ENCODE results near the gene HMCN1. TPM values are rescaled to one million over a fixed set of nuclear protein-coding genes. Genes with fewer than 3 reads are reported as not detected.

Gene HMCN1
- polyA plus RNA-seq, 1 donor, result 4.2 TPM

DNA sequence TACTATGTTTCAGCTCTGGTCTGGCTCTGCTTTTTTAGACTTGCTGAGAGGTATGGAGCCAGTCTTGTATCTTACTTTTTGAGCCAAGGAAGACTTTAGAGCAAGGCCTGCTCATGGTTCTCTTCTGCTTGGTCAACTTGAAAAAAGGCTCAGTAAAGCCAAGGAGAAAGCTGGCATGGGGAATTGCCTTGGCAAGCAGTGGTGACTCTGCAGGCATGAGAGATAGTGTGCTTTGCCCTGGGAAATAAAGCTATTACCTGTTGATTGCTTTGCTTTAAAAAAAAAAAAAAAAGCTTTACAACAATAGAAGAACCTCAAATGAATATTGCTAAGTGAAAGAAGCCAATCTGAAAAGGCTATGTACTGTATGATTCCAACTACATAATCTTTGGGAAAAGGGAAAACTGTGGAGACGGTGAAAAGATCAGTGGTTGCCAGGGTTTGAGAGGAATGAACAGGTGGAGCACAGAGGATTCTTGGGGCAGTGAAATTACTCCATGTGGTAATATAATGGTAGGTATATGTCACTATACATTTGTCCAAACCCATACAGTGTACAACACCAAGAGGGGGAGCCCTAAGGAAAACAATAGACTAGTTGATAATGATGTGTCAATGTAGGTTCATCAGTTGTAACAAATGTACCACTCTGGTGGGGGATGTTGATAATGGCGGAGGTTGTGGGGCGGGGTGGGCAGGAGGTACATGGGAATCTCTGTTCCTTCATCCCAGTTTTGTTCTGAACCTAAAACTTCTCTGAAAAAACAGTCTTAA is 87.6 kb downstream of the HMCN1 start:
- no peaks in the 10 kb centered on the region for H3K36me3 ChIP-seq (ENCODE audit: control insufficient read depth, insufficient read depth, low read length)
- no peaks in the 10 kb centered on the region for H3K27me3 ChIP-seq (ENCODE audit: control insufficient read depth, insufficient read depth, low read length)
- H3K4me3 ChIP-seq (ENCODE audit: low read length), result no peak overlapping the region
- no peaks in the 10 kb centered on the region for H3K9me3 ChIP-seq (ENCODE audit: control insufficient read depth, low read depth, low read length)
- DNase-seq, result no peak
- no peak overlapping the region for H3K27ac ChIP-seq (ENCODE audit: low read length)
- no CpG with 5 or more reads among the region's 3 CpGs for WGBS (ENCODE audit: insufficient coverage, low lambda C conversion rate)
- no peaks in the 10 kb centered on the region for H3K4me1 ChIP-seq (ENCODE audit: control insufficient read depth, insufficient read depth, low read length)

DNA sequence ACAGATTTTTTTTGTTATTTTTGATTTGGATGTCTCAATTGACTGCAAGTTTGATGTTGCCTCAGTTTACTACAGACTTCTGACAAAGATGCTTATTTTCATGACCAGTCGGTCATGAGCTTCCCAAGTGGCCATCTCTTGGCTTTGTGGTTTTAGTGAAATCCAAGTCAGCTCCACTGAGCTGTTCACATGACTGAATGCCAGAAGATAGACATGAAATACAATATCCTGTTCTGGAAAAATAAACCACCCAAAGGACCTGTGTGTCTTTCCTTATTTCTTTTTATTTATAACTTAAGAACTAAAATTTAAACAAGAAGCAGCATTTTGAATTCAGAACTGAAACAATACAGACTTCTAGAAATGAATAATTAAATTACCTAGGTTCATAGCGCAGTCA is 89.3 kb downstream of the HMCN1 start:
- Histone ChIP-seq H3K4me3 (ENCODE audit: low read length) (no peak overlapping the region), H3K27me3 (ENCODE audit: control insufficient read depth, insufficient read depth, low read length) (no peaks in the 10 kb centered on the region), H3K36me3 (ENCODE audit: control insufficient read depth, insufficient read depth, low read length) (no peaks in the 10 kb centered on the region), H3K9me3 (ENCODE audit: control insufficient read depth, low read depth, low read length) (no peaks in the 10 kb centered on the region), H3K27ac (ENCODE audit: low read length) (no peak overlapping the region), H3K4me1 (ENCODE audit: control insufficient read depth, insufficient read depth, low read length) (no peaks in the 10 kb centered on the region)
- 83% methylated on average over 1 of the region's 2 CpGs for WGBS (ENCODE audit: insufficient coverage, low lambda C conversion rate)
- no peak for DNase-seq

DNA sequence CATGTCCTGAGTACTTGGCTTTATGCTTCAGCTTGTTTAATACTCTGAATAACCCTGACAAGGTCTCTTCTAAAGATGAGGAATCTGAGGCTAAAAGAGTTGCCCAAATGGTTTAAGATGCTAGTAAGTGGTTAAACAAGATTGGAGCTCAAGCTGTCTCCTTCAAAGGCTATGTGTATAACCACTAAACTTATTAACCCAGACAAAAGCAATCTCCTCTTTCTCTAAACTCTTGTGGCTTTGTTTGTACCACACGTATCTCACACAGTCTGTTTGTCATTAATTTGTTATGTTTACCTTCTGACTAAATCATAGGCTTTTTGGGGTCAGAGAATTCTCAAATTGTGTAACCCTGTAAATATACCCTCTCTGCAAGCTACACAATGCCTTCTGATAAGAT is 89.9 kb downstream of the HMCN1 start:
- Histone ChIP-seq H3K4me1 (ENCODE audit: control insufficient read depth, insufficient read depth, low read length) (no peaks in the 10 kb centered on the region), H3K4me3 (ENCODE audit: low read length) (no peak overlapping the region), H3K27ac (ENCODE audit: low read length) (no peak overlapping the region), H3K9me3 (ENCODE audit: control insufficient read depth, low read depth, low read length) (no peaks in the 10 kb centered on the region), H3K27me3 (ENCODE audit: control insufficient read depth, insufficient read depth, low read length) (no peaks in the 10 kb centered on the region), H3K36me3 (ENCODE audit: control insufficient read depth, insufficient read depth, low read length) (no peaks in the 10 kb centered on the region)
- WGBS (ENCODE audit: insufficient coverage, low lambda C conversion rate), result no CpG with 5 or more reads among the region's 1 CpG
- no peak for DNase-seq

DNA sequence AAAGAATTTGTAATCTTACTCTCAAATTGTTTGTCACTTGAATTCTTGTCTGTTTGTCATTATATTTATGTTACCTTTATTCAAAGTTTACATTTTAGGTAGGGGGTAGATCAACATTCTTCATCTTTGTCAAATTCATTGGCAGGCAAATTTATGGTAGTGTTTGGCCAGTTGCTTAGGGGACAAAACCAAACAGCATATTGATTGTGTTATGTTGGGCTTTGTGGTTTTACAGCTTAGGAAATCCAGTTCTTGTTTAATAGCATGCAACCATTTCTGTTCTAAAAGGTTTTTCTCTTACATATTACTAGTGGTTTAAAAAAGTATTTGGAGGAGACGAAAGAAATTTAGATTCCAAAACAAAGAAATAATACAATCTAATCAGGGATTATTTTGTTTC is 91.4 kb downstream of the HMCN1 start:
- H3K9me3 ChIP-seq (ENCODE audit: control insufficient read depth, low read depth, low read length), result no peaks in the 10 kb centered on the region
- H3K36me3 ChIP-seq (ENCODE audit: control insufficient read depth, insufficient read depth, low read length), result no peaks in the 10 kb centered on the region
- no peaks in the 10 kb centered on the region for H3K27me3 ChIP-seq (ENCODE audit: control insufficient read depth, insufficient read depth, low read length)
- H3K27ac ChIP-seq (ENCODE audit: low read length), result no peak overlapping the region
- no peaks in the 10 kb centered on the region for H3K4me1 ChIP-seq (ENCODE audit: control insufficient read depth, insufficient read depth, low read length)
- no peak overlapping the region for H3K4me3 ChIP-seq (ENCODE audit: low read length)
- no CpG with 5 or more reads among the region's 1 CpG for WGBS (ENCODE audit: insufficient coverage, low lambda C conversion rate)
- no peak for DNase-seq

DNA sequence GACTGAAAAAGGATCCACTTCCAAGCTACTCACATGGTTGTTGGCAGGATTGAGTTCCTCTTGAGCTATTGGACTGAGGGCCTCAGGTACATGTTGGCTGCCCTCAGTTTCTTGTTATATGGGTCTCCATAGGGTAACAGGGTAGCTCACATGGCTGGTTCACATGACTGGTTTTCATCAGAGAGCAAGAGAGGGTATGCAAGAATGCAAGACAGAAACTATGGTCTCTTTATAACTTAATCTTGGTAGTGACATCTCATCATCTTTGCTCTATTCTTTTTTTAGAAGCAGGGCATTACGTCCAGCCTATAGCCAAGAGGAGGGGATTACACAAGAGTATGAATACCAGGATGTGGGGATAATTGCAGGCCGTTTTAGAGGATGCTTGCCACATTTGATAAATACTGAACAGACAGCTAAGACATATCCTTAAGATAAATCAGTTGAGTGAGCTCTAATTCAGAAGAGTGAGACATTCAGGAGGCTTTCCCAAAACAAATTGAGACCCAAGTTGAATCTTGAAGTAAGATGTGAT is 100.2 kb downstream of the HMCN1 start:
- WGBS (ENCODE audit: insufficient coverage, low lambda C conversion rate), result no CpG with 5 or more reads among the region's 2 CpGs
- Histone ChIP-seq H3K4me3 (ENCODE audit: low read length) (no peak overlapping the region), H3K27me3 (ENCODE audit: control insufficient read depth, insufficient read depth, low read length) (no peaks in the 10 kb centered on the region), H3K4me1 (ENCODE audit: control insufficient read depth, insufficient read depth, low read length) (no peaks in the 10 kb centered on the region), H3K27ac (ENCODE audit: low read length) (no peak overlapping the region), H3K36me3 (ENCODE audit: control insufficient read depth, insufficient read depth, low read length) (no peaks in the 10 kb centered on the region), H3K9me3 (ENCODE audit: control insufficient read depth, low read depth, low read length) (no peaks in the 10 kb centered on the region)
- no peak for DNase-seq

DNA sequence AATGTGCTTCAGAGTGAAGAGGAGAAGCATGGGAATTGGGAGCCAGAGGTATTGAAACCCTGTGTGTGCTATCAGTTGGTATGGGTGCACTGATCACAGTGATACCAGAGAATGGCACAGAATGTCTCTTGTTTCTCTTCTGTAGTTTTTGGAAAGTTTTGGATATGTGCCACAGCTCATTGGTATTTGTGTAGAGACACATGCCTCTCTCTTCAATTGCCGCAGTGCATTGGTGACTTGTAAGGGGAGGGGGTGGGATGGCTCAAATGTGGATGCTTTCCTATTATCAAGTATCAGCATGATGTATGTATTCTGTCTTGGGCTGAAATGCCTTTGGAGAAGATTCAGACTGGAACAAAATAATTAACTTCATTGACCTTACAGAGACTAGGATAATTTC is 101.0 kb downstream of the HMCN1 start:
- Histone ChIP-seq H3K9me3 (ENCODE audit: control insufficient read depth, low read depth, low read length) (no peaks in the 10 kb centered on the region), H3K4me1 (ENCODE audit: control insufficient read depth, insufficient read depth, low read length) (no peaks in the 10 kb centered on the region), H3K36me3 (ENCODE audit: control insufficient read depth, insufficient read depth, low read length) (no peaks in the 10 kb centered on the region), H3K4me3 (ENCODE audit: low read length) (no peak overlapping the region), H3K27ac (ENCODE audit: low read length) (no peak overlapping the region), H3K27me3 (ENCODE audit: control insufficient read depth, insufficient read depth, low read length) (no peaks in the 10 kb centered on the region)
- WGBS (ENCODE audit: insufficient coverage, low lambda C conversion rate), result 80% methylated on average over 1 of the region's 1 CpG
- DNase-seq, result no peak

DNA sequence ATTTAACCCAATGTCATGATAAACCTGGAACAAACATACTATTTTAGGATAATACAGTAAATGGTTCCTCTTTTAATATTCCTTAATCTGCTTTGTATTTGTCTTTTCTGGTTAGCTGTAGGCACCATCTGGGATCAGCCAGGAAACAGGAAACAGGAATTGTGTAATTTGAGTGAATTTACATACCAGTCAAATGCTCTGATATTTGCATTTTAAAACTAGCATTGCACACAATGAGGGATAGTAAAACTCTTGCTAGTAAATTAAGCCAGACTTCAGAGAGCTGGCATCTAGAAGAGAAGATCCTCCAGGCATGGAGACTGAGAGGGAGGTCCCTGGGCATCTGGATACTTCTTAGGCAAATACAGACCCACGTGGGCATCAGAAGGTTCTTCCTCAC is 103.5 kb downstream of the HMCN1 start:
- no peaks in the 10 kb centered on the region for H3K4me1 ChIP-seq (ENCODE audit: control insufficient read depth, insufficient read depth, low read length)
- H3K36me3 ChIP-seq (ENCODE audit: control insufficient read depth, insufficient read depth, low read length), result no peaks in the 10 kb centered on the region
- DNase-seq, result no peak
- H3K9me3 ChIP-seq (ENCODE audit: control insufficient read depth, low read depth, low read length), result no peaks in the 10 kb centered on the region
- no peaks in the 10 kb centered on the region for H3K27me3 ChIP-seq (ENCODE audit: control insufficient read depth, insufficient read depth, low read length)
- no CpG with 5 or more reads among the region's 1 CpG for WGBS (ENCODE audit: insufficient coverage, low lambda C conversion rate)
- H3K27ac ChIP-seq (ENCODE audit: low read length), result no peak overlapping the region
- H3K4me3 ChIP-seq (ENCODE audit: low read length), result no peak overlapping the region

DNA sequence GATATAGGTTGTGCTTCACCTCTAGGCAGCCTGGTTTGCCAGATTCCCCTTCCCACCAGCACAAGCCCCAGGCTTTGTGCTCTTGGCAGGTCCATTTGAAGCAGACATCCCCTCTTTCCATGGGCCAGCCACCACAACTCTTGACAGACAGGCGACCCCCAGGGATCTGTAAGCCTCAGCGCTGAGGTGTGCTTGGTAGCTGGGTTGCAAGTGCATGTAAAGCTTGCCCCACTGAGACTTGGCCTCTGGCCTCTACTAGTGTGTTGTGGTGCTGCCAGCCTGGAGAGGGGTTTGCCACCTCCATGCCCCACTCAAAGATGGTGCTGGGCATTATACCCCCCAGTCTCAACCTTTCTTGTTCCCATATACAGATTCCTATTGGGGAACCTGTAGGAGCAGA is 103.9 kb downstream of the HMCN1 start:
- WGBS (ENCODE audit: insufficient coverage, low lambda C conversion rate), result no CpG with 5 or more reads among the region's 2 CpGs

DNA sequence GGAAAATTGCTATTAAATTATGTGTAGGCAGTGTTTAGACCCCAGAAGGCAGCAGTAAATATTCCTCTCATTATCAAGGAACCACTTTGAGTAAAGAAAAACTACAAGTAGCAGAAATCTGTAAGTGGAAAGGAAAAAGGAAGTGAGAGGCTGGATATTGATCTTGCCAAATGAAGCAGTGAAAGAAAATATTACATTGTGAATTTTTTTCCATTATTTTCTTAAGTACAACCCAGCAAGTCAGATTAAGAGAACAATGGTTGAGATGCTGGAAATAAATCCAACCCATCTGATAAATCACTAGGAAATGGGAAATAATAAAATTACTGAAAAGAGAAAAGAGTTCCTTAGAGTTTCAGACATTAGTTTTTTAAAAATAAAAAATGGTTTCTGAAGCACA is 106.7 kb downstream of the HMCN1 start:
- Histone ChIP-seq H3K27me3 (ENCODE audit: control insufficient read depth, insufficient read depth, low read length) (no peaks in the 10 kb centered on the region), H3K4me3 (ENCODE audit: low read length) (no peak overlapping the region), H3K9me3 (ENCODE audit: control insufficient read depth, low read depth, low read length) (no peaks in the 10 kb centered on the region), H3K36me3 (ENCODE audit: control insufficient read depth, insufficient read depth, low read length) (no peaks in the 10 kb centered on the region), H3K27ac (ENCODE audit: low read length) (no peak overlapping the region), H3K4me1 (ENCODE audit: control insufficient read depth, insufficient read depth, low read length) (no peaks in the 10 kb centered on the region)
- DNase-seq, result no peak

More for the DNA sequence above, 103.9 kb downstream of the HMCN1 start:
- DNase-seq, result no peak
- H3K27ac ChIP-seq (ENCODE audit: low read length), result no peak overlapping the region
- H3K4me1 ChIP-seq (ENCODE audit: control insufficient read depth, insufficient read depth, low read length), result no peaks in the 10 kb centered on the region
- H3K4me3 ChIP-seq (ENCODE audit: low read length), result no peak overlapping the region
- no peaks in the 10 kb centered on the region for H3K36me3 ChIP-seq (ENCODE audit: control insufficient read depth, insufficient read depth, low read length)
- no peaks in the 10 kb centered on the region for H3K9me3 ChIP-seq (ENCODE audit: control insufficient read depth, low read depth, low read length)
- H3K27me3 ChIP-seq (ENCODE audit: control insufficient read depth, insufficient read depth, low read length), result no peaks in the 10 kb centered on the region

DNA sequence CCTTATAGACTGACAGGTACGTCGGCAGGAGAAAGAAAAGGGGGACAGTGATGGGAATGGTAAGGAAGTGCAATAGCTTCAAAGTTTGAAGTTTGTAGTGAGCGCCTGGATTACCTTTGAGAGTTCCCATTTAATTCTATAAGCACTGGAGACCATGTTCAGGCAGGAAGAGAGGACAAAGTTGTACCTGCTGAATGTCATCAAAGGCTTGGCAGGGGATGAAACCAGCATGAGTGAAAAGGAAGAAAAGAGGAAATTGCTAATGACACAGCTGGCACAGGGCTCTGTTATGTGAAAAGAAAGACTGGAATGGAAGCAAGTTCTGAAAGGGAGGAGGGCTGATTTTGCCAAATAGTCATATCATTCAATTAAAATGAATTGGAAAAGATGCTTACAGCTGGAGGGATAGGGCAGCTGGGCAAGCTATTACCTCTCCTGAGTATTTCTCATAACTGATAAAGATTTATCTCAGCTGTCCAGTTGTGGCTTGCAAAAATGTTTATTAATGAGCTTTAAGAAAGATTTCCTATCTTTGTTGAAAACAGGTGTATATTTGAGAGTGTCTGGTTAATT is 109.2 kb downstream of the HMCN1 start:
- Histone ChIP-seq H3K4me3 (ENCODE audit: low read length) (no peak overlapping the region), H3K27ac (ENCODE audit: low read length) (no peak overlapping the region), H3K4me1 (ENCODE audit: control insufficient read depth, insufficient read depth, low read length) (no peaks in the 10 kb centered on the region), H3K9me3 (ENCODE audit: control insufficient read depth, low read depth, low read length) (no peaks in the 10 kb centered on the region), H3K27me3 (ENCODE audit: control insufficient read depth, insufficient read depth, low read length) (no peaks in the 10 kb centered on the region), H3K36me3 (ENCODE audit: control insufficient read depth, insufficient read depth, low read length) (no peaks in the 10 kb centered on the region)
- WGBS (ENCODE audit: insufficient coverage, low lambda C conversion rate), result no CpG with 5 or more reads among the region's 3 CpGs
- DNase-seq, result no peak

DNA sequence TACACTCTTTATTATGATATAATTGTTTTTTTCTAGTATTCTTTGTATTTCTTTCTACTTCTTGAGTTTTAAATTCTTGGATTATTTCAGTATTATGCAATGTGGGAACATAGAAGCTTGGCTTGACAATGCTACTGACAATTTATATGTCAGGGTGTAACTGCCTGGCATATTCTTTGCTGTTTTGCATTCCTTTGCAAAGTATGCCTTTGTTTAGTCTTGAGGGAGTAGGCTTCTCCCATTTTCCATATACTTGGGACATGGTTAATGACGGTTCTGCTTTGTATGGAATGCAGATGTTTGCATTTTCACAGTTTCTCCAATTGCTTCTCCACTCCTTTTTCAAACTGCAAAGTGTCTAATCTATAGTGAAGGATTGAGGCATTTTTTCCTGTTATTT is 109.8 kb downstream of the HMCN1 start:
- Histone ChIP-seq H3K27ac (ENCODE audit: low read length) (no peak overlapping the region), H3K36me3 (ENCODE audit: control insufficient read depth, insufficient read depth, low read length) (no peaks in the 10 kb centered on the region), H3K9me3 (ENCODE audit: control insufficient read depth, low read depth, low read length) (no peaks in the 10 kb centered on the region), H3K27me3 (ENCODE audit: control insufficient read depth, insufficient read depth, low read length) (no peaks in the 10 kb centered on the region), H3K4me3 (ENCODE audit: low read length) (no peak overlapping the region), H3K4me1 (ENCODE audit: control insufficient read depth, insufficient read depth, low read length) (no peaks in the 10 kb centered on the region)
- WGBS (ENCODE audit: insufficient coverage, low lambda C conversion rate), result no CpG with 5 or more reads among the region's 1 CpG
- DNase-seq, result no peak
